Measurements from ENCODE around the gene TBC1D21.

The TBC1D21 gene

GRCh38 chr15:73891328-73892315, 18.3 kb downstream of the TBC1D21 start:
- no peak for DNase-seq

- no peak for DNase-seq
Observed at GRCh38 chr15:73892446-73893226, 19.3 kb downstream of the TBC1D21 start.

- DNase-seq, result no peak
Observed at GRCh38 chr15:73894133-73894814, 20.9 kb downstream of the TBC1D21 start.

GRCh38 chr15:73897441-73898261, 24.3 kb downstream of the TBC1D21 start:
- DNase-seq, result peak; percentile 11

GRCh38 chr15:73899197-73900094, 26.1 kb downstream of the TBC1D21 start:
- no peak for DNase-seq

GRCh38 chr15:73900095-73900712, 26.8 kb downstream of the TBC1D21 start:
- no peak for DNase-seq

GRCh38 chr15:73901126-73901810, 27.9 kb downstream of the TBC1D21 start:
- no peak for DNase-seq

GRCh38 chr15:73902121-73903020, 29.0 kb downstream of the TBC1D21 start:
- DNase-seq, result no peak

- DNase-seq, result no peak
Observed at GRCh38 chr15:73904026-73904815, 30.9 kb downstream of the TBC1D21 start.

- no peak for DNase-seq
Observed at GRCh38 chr15:73905225-73905827, 32.0 kb downstream of the TBC1D21 start.

- no peak for DNase-seq
Observed at GRCh38 chr15:73906346-73907034, 33.1 kb downstream of the TBC1D21 start.

GRCh38 chr15:73907035-73907408, 33.7 kb downstream of the TBC1D21 start:
- DNase-seq, result no peak

GRCh38 chr15:73908030-73908821, 34.9 kb downstream of the TBC1D21 start:
- DNase-seq, result peak; percentile 67

GRCh38 chr15:73908822-73909122, 35.4 kb downstream of the TBC1D21 start:
- DNase-seq, result no peak

GRCh38 chr15:73909651-73910050, 36.3 kb downstream of the TBC1D21 start:
- DNase-seq, result no peak

- DNase-seq, result no peak
Observed at GRCh38 chr15:73910522-73911303, 37.3 kb downstream of the TBC1D21 start.
